ENCODE measurements around the gene NFAT5. TPM values are rescaled to one million over a fixed set of nuclear protein-coding genes. Genes with fewer than 3 reads are reported as not detected.

NFAT5 gene
- total and polyA plus RNA-seq, 7 donors = 1.2 to 57.1 (median 39.4) TPM

GRCh38 chr16:69669577-69669976 lies 103.8 kb downstream of the NFAT5 start:
- no peak overlapping the region for H3K27ac ChIP-seq
- H3K4me1 ChIP-seq = peaks cover 0 to 12% (median 4%) of the 10 kb centered on the region in 4 donors
- intact Hi-C loops (cut with DNase I) = no loop called here
- H3K4me3 ChIP-seq = no peak overlapping the region
- H3K36me3 ChIP-seq = peaks cover 8 to 56% (median 13%) of the 10 kb centered on the region in 4 donors
- TF ChIP-seq CTCF (IDR thresholded peaks at IDR 0.05) = no peak
- TF ChIP-seq POLR2AphosphoS5 (IDR thresholded peaks at IDR 0.05) = no peak
- TF ChIP-seq EP300 (IDR thresholded peaks at IDR 0.05) = no peak
- DNase-seq = no peak
- H3K9me3 ChIP-seq = no peaks in the 10 kb centered on the region
- no peaks in the 10 kb centered on the region for H3K27me3 ChIP-seq
- 14 to 62% methylated on average over 1 of the region's 1 CpG for WGBS, 2 donors

GRCh38 chr16:69672315-69672997 lies 106.7 kb downstream of the NFAT5 start:
- 93 to 96% methylated on average over 2 of the region's 2 CpGs for WGBS, 2 donors
- Histone ChIP-seq H3K4me1 (peaks cover 0 to 12% (median 4%) of the 10 kb centered on the region in 4 donors), H3K9me3 (no peaks in the 10 kb centered on the region), H3K27me3 (no peaks in the 10 kb centered on the region), H3K36me3 (peaks cover 12 to 74% (median 16%) of the 10 kb centered on the region in 4 donors), H3K4me3 (no peak overlapping the region), H3K27ac (no peak overlapping the region)
- intact Hi-C loops (cut with DNase I) = no loop called here
- TF ChIP-seq POLR2A (IDR thresholded peaks at IDR 0.05) (no peak), CTCF (IDR thresholded peaks at IDR 0.05) (no peak)
- DNase-seq = no peak

GRCh38 chr16:69672998-69673713 lies 107.4 kb downstream of the NFAT5 start:
- Histone ChIP-seq H3K27ac (no peak overlapping the region), H3K9me3 (no peaks in the 10 kb centered on the region), H3K4me1 (peaks cover 0 to 12% (median 4%) of the 10 kb centered on the region in 4 donors), H3K4me3 (no peak overlapping the region), H3K36me3 (peaks cover 9 to 76% (median 19%) of the 10 kb centered on the region in 4 donors), H3K27me3 (no peaks in the 10 kb centered on the region)
- 76 to 85% methylated on average over 3 of the region's 3 CpGs for WGBS, 2 donors
- intact Hi-C loops (cut with DNase I) = no loop called here
- TF ChIP-seq POLR2AphosphoS5 (IDR thresholded peaks at IDR 0.05) = no peak
- no peak for DNase-seq

GRCh38 chr16:69680358-69680757 lies 114.6 kb downstream of the NFAT5 start:
- Histone ChIP-seq H3K4me3 (no peak overlapping the region), H3K4me1 (no peaks in the 10 kb centered on the region), H3K27me3 (no peaks in the 10 kb centered on the region), H3K9me3 (no peaks in the 10 kb centered on the region), H3K27ac (no peak overlapping the region), H3K36me3 (peaks cover 4 to 95% (median 21%) of the 10 kb centered on the region in 4 donors)
- no peak for TF ChIP-seq POLR2AphosphoS5 (IDR thresholded peaks at IDR 0.05)
- TF ChIP-seq POLR2A (IDR thresholded peaks at IDR 0.05) = no peak
- DNase-seq = no peak
- intact Hi-C loops (cut with DNase I) = no loop called here

- Histone ChIP-seq H3K9me3 (no peaks in the 10 kb centered on the region), H3K36me3 (peaks cover 0 to 74% (median 26%) of the 10 kb centered on the region in 4 donors), H3K27me3 (no peaks in the 10 kb centered on the region), H3K4me1 (peaks cover 0 to 14% (median 7%) of the 10 kb centered on the region in 4 donors), H3K27ac (no peak overlapping the region), H3K4me3 (no peak overlapping the region)
- intact Hi-C loops (cut with DNase I) = no loop called here
- WGBS, 2 donors = 97% methylated on average over 2 of the region's 2 CpGs
- TF ChIP-seq EP300 (IDR thresholded peaks at IDR 0.05) (no peak), POLR2A (IDR thresholded peaks at IDR 0.05) (no peak), POLR2AphosphoS5 (IDR thresholded peaks at IDR 0.05) (no peak), CTCF (IDR thresholded peaks at IDR 0.05) (no peak)
- no peak for DNase-seq
Measured at GRCh38 chr16:69688589-69688988, 122.8 kb downstream of the NFAT5 start.
